Effector CD8-positive, alpha-beta T cell (primary cell): ENCODE measurements around the gene DCHS1.

ENCODE experiments used
- DNase-seq: peaks from one replicate; lab custom pipeline; 2025; lab: John Stamatoyannopoulos, UW

DCHS1 gene

DNA sequence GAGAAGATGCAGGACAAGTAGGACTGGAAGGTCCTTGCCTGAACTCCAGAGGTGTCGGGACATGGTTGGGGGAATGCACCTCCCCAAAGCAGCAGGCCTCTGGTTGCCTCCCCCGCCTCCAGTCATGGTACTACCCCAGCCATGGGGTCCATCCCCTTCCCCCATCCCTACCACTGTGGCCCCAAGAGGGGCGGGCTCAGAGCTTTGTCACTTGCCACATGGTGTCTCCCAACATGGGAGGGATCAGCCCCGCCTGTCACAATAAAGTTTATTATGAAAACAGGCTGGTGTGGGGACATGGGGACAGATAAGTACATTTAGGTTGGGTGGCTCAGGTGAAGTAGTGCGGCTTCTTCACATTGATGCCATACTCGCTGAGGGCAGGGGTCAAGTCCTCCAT lies 45.0 kb downstream of the DCHS1 start:
- DNase-seq, result no peak

GRCh38 chr11:6609502-6610015 lies 46.0 kb downstream of the DCHS1 start:
- DNase-seq, result no peak

DNA sequence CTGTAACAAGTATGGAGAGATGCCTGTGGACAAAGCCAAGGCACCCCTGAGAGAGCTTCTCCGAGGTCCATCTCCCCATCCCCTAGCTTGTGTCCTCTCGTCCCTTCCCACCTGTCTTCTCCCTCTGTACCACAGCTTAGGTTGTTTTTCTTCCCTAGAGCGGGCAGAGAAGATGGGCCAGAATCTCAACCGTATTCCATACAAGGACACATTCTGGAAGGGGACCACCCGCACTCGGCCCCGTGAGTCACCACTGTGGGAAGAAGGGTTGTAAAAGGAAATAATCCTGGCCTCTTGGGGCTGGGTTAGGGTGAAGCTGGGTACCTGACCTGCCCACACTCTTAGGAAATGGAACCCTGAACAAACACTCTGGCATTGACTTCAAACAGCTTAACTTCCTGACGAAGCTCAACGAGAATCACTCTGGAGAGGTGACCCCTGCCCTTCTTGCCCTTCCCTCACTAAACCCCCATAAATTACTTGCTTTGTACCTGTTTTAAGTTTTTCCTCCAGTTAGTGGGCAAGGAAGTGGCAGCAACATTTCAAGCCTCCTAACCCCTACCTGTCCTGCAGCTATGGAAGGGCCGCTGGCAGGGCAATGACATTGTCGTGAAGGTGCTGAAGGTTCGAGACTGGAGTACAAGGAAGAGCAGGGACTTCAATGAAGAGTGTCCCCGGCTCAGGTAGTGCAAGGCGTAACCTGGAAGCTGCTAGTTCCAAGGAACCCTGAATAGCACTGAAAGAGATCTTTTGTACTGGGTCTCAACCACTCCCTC lies 46.7 kb downstream of the DCHS1 start:
- no peak for DNase-seq

DNA sequence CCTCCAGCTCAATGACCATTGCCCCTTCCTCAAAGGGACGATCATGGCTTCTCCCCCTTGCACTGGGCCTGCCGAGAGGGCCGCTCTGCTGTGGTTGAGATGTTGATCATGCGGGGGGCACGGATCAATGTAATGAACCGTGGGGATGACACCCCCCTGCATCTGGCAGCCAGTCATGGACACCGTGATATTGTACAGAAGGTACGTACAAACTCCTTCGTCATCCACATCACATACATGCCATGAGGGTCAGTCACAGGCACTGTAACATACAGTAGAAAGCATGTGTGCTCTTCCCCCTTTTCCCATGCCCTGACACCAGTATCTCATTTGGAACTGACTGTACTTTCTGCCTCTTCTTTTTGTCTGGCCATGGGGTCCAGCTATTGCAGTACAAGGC lies 47.6 kb downstream of the DCHS1 start:
- DNase-seq, result no peak

GRCh38 chr11:6607190-6607795 lies 48.3 kb downstream of the DCHS1 start:
- no peak for DNase-seq

- peak; percentile 21 for DNase-seq
Measured at GRCh38 chr11:6606471-6607189, 49.0 kb downstream of the DCHS1 start.

DNA sequence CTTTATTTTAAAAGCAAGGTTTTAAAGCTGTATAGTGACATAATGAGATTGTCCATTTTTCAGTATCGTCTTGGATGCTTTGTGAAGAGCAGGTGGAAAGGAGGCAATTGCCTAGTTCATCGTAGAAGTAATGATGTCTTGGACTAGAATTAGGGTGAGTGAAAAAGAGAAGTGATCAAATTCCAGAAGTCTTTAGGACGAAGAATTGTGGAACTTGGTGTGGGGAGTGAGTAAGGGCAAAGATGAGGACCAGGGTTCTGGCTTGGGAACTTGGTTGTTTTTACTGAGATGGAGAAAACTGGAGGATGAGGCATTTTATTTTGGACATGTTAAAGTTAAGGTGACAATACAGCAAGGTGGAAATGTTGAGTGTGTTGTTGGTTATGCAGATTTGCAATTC lies 50.8 kb downstream of the DCHS1 start:
- DNase-seq, result no peak

DNA sequence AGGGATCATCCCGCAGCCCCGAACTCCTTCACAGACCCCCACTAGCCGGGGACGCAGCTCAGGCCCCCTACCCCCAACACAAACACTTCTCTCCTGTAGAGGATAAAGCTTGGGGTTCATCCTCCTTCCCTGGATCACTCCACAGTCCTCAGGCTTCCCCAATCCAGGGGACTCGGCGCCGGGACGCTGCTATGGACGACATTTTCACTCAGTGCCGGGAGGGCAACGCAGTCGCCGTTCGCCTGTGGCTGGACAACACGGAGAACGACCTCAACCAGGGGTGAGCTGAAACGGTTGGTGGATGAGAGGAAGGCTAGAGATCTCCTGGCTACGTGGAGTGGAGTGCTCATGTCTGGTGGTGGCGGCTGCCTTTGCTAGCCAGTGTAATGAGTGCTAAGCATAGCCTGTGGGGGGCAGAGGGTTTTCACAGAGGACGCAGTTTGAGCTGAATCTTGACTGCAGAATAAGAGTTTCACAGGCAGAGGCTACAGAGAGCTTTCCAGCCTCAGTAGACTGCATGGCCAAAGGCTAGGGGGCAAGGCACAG lies 51.5 kb downstream of the DCHS1 start:
- DNase-seq, result peak; percentile 14

- peak; percentile 63 for DNase-seq
Measured at GRCh38 chr11:6603287-6604080, 52.1 kb downstream of the DCHS1 start, which contains the start of the genes ILK and RRP8. ILK (plus strand) TSS chr11:6603774; CDS start chr11:6604272, 498 bp downstream. RRP8 (minus strand) TSS chr11:6603616; CDS start chr11:6603502, 114 bp downstream.

DNA sequence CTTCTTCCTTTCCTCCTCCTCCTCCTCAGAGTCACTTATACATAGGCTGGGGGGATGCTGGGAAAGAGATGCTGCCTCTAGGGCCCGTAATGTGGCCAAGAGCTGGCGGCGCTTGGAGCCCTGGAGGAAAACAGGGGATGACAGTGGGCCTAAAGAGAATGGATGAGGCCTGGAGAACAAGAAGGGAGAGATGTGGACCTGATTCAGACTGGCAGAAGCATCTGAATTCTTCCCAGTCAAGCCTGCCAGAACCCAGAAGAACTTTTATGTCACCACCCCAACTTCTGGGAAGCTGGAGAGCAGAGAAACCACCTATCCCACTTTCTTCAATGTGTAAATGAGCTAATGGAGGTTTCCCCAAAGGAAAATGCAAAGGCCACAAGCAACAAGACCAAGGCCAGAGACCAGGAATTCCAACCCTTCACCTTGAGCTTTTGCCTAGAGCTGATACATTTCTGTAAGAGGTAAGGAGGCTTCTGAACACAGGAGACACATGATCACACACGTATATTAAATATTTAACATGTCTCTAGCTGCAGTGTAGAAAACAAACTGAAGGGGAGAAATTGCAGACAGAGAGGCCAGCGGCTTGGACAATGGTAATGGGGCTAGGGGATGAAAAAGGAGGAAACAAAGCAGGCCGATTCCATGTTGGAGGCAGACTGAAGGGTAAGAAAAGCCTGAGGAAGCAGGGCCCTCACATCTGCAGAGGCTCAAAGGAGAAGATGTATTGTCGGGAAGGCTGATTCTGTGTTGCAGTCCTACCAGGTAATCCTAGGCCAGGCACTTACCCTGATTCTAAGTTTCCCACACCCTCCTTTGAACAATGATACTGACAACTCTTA lies 53.3 kb downstream of the DCHS1 start:
- DNase-seq, result no peak

GRCh38 chr11:6601041-6601461 lies 54.6 kb downstream of the DCHS1 start:
- DNase-seq, result no peak

- no peak for DNase-seq
Measured at GRCh38 chr11:6599881-6600390, 55.7 kb downstream of the DCHS1 start.

DNA sequence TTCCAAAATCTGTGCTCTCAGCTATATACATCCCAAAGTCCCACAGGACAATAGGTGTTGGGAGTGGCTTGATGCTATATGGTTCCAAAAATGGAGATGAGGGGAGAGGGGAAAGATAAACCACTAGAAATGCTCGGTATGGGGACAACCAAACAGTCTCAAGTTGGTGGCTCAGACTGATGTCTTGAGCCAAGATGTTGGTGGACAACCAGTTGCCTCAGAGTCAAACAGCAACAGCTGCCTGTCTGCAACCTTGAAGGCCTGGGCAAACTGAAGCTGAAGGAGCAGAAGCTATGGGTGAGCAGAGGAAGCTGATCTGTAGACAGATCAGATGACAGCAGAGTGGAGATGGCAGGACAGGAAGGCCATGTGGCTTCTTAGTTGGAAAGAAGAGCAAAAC lies 56.2 kb downstream of the DCHS1 start:
- no peak for DNase-seq

GRCh38 chr11:6598555-6598954 lies 57.1 kb downstream of the DCHS1 start:
- DNase-seq, result no peak

GRCh38 chr11:6596239-6596877 lies 59.3 kb downstream of the DCHS1 start:
- DNase-seq, result no peak

- no peak for DNase-seq
Measured at GRCh38 chr11:6594142-6594768, 61.4 kb downstream of the DCHS1 start.

GRCh38 chr11:6588018-6588417 lies 67.6 kb downstream of the DCHS1 start:
- DNase-seq, result no peak

- no peak for DNase-seq
Measured at GRCh38 chr11:6587360-6587953, 68.2 kb downstream of the DCHS1 start.
